ENCODE results near the gene KRT85.
"Not testable (repeated sequence)": the region's sequence is repeated elsewhere in the genome, so short reads cannot be mapped to it uniquely, and the experiment has no call there.

The KRT85 gene

GRCh38 chr12:52327830-52328500 lies 39.3 kb downstream of the KRT85 start:
- DNase-seq (ENCODE audit: low read depth in 2 of 2, low spot score in 1 of 2), result no peak

GRCh38 chr12:52327052-52327829 lies 40.0 kb downstream of the KRT85 start:
- DNase-seq (ENCODE audit: low read depth in 2 of 2, low spot score in 1 of 2), result peak; percentile 37 to 56

- DNase-seq (ENCODE audit: low read depth in 2 of 2, low spot score in 1 of 2), result no peak
Observed at GRCh38 chr12:52324153-52324444, 43.2 kb downstream of the KRT85 start.

- DNase-seq (ENCODE audit: low read depth in 2 of 2, low spot score in 1 of 2), result no peak
Observed at GRCh38 chr12:52323416-52324152, 43.7 kb downstream of the KRT85 start.

- DNase-seq (ENCODE audit: low read depth in 2 of 2, low spot score in 1 of 2), result no peak
Observed at GRCh38 chr12:52323001-52323400, 44.3 kb downstream of the KRT85 start.

- DNase-seq (ENCODE audit: low read depth in 2 of 2, low spot score in 1 of 2), result no peak
Observed at GRCh38 chr12:52322069-52322468, 45.2 kb downstream of the KRT85 start.

GRCh38 chr12:52321418-52321817 lies 45.9 kb downstream of the KRT85 start:
- no peak for DNase-seq (ENCODE audit: low read depth in 2 of 2, low spot score in 1 of 2)

GRCh38 chr12:52320784-52321400 lies 46.4 kb downstream of the KRT85 start, which contains the start of gene KRT83:
Gene KRT83, minus strand, starts transcription at chr12:52321398. Its CDS starts 63 bp downstream, at chr12:52321335.
- no peak for DNase-seq (ENCODE audit: low read depth in 2 of 2, low spot score in 1 of 2)

GRCh38 chr12:52319097-52319496 lies 48.2 kb downstream of the KRT85 start:
- DNase-seq (ENCODE audit: low read depth in 2 of 2, low spot score in 1 of 2), result no peak

- DNase-seq (ENCODE audit: low read depth in 2 of 2, low spot score in 1 of 2), result no peak
Observed at GRCh38 chr12:52318241-52318990, 48.9 kb downstream of the KRT85 start.

GRCh38 chr12:52317468-52318052 lies 49.7 kb downstream of the KRT85 start:
- no peak for DNase-seq (ENCODE audit: low read depth in 2 of 2, low spot score in 1 of 2)

- DNase-seq (ENCODE audit: low read depth in 2 of 2, low spot score in 1 of 2), result no peak
Observed at GRCh38 chr12:52316701-52317100, 50.6 kb downstream of the KRT85 start.

- no peak for DNase-seq (ENCODE audit: low read depth in 2 of 2, low spot score in 1 of 2)
Observed at GRCh38 chr12:52316290-52316689, 51.0 kb downstream of the KRT85 start.

- not testable (repeated sequence) for DNase-seq (ENCODE audit: low read depth in 2 of 2, low spot score in 1 of 2)
Observed at GRCh38 chr12:52315721-52316120, 51.6 kb downstream of the KRT85 start.

- no peak for DNase-seq (ENCODE audit: low read depth in 2 of 2, low spot score in 1 of 2)
Observed at GRCh38 chr12:52314511-52314910, 52.8 kb downstream of the KRT85 start.

GRCh38 chr12:52313926-52314325 lies 53.4 kb downstream of the KRT85 start:
- DNase-seq (ENCODE audit: low read depth in 2 of 2, low spot score in 1 of 2), result no peak

- DNase-seq (ENCODE audit: low read depth in 2 of 2, low spot score in 1 of 2), result no peak
Observed at GRCh38 chr12:52313461-52313860, 53.8 kb downstream of the KRT85 start.

GRCh38 chr12:52312086-52312485 lies 55.2 kb downstream of the KRT85 start:
- no peak for DNase-seq (ENCODE audit: low read depth in 2 of 2, low spot score in 1 of 2)

- no peak for DNase-seq (ENCODE audit: low read depth in 2 of 2, low spot score in 1 of 2)
Observed at GRCh38 chr12:52311285-52311648, 56.0 kb downstream of the KRT85 start.

- DNase-seq (ENCODE audit: low read depth in 2 of 2, low spot score in 1 of 2), result no peak
Observed at GRCh38 chr12:52310622-52311284, 56.5 kb downstream of the KRT85 start.
